Endothelial cell of umbilical vein (primary cell): ENCODE measurements around the gene ANAPC2. TPM values are rescaled to one million over a fixed set of nuclear protein-coding genes. Genes with fewer than 3 reads are reported as not detected.

Experiments used
- BruUV-seq: library from RNA; stranded (reverse); fragments of 400-500 nt; replicated peaks from 2 replicates; lab custom pipeline; 2021; lab: Mats Ljungman, UMichigan
- CTCF ChIA-PET: fragments of 300-600, 350-600 bp; sonication (Branson Sonifier 250); formaldehyde crosslinking; loops from one replicate; lab custom pipeline; 2021; ENCODE audit warnings: antibody characterized with exemption, inconsistent platforms; lab: Charles Lee
- POLR2A ChIA-PET: fragments of 300-600, 350-600 bp; sonication (Branson Sonifier 250); formaldehyde crosslinking; loops from one replicate; lab custom pipeline; 2021; ENCODE audit warnings: antibody characterized with exemption, inconsistent platforms; lab: Charles Lee
- DNase-seq: peaks from one replicate; pipeline ENCODE4 v3.0.0-alpha.2; 2011; ENCODE audit warnings: low read depth, low spot score
- FAIRE-seq: peaks from 2 replicates; lab custom pipeline; 2011; peaks lifted over from hg19 to GRCh38; lab: Jason Lieb, UNC
- H2AFZ ChIP-seq: 2 replicates; pipeline ENCODE4 v1.6.0; 2012; ENCODE audit warnings: low read depth, low read length, control low read depth, inconsistent platforms
- H3K27ac ChIP-seq: 2 replicates; pipeline ENCODE4 v1.5.1; 2011; ENCODE audit warnings: low read depth, mild to moderate bottlenecking, control low read depth, low read length, moderate library complexity; ENCODE audit not compliant: insufficient read depth
- H3K27me3 ChIP-seq, 2 experiments: 2 replicates each; pipeline versions ENCODE4 v1.6.0 to v1.6.1; 2011; ENCODE audit warnings: low read length in 2 of 2, mixed read lengths in 1 of 2; ENCODE audit not compliant: control insufficient read depth in 2 of 2, insufficient read depth in 2 of 2
- H3K36me3 ChIP-seq, 2 experiments: 2 replicates in 1 of 2; 3 replicates in 1 of 2; pipeline ENCODE4 v1.5.1; 2011; ENCODE audit warnings: low read length in 2 of 2, mild to moderate bottlenecking in 1 of 2, moderate library complexity in 1 of 2; ENCODE audit not compliant: control insufficient read depth in 2 of 2, insufficient read depth in 2 of 2; ENCODE audit errors: extremely low read depth in 1 of 2
- H3K4me1 ChIP-seq: 3 replicates; pipeline ENCODE4 v1.5.1; 2011; ENCODE audit warnings: mild to moderate bottlenecking, low read length; ENCODE audit not compliant: control insufficient read depth, insufficient read depth; ENCODE audit errors: extremely low read depth
- H3K4me2 ChIP-seq: 2 replicates; pipeline ENCODE4 v1.6.1; 2011; ENCODE audit warnings: low read length, control low read depth, mixed read lengths; ENCODE audit not compliant: insufficient read depth
- H3K4me3 ChIP-seq, 3 experiments: fragments of 200-600 bp in 1 of 3; sonication (generic), shearing (Covaris generic) in 1 of 3; replicated peaks in 1 of 3; 2 replicates each; pipeline ENCODE4 v1.5.1; 2011 to 2016; ENCODE audit warnings: control low read depth in 3 of 3, low read length in 3 of 3, mild to moderate bottlenecking in 2 of 3, inconsistent platforms in 1 of 3, low read depth in 1 of 3, moderate library complexity in 1 of 3; ENCODE audit not compliant: insufficient read depth in 1 of 3
- H3K79me2 ChIP-seq: 2 replicates; pipeline ENCODE4 v1.6.0; 2012; ENCODE audit warnings: low read length, inconsistent platforms; ENCODE audit not compliant: control insufficient read depth, insufficient read depth
- H3K9ac ChIP-seq: replicated peaks from 2 replicates; pipeline ENCODE3; 2011; ENCODE audit warnings: low read length, control low read depth; ENCODE audit not compliant: insufficient read depth; ENCODE audit errors: extremely low read depth
- H3K9me1 ChIP-seq: replicated peaks from 3 replicates; pipeline ENCODE4 v1.6.0; 2011; ENCODE audit warnings: mild to moderate bottlenecking, low read length; ENCODE audit not compliant: control insufficient read depth, insufficient read depth; ENCODE audit errors: extremely low read depth
- H3K9me3 ChIP-seq: replicated peaks from 2 replicates; pipeline ENCODE4 v1.5.1; 2012; ENCODE audit warnings: low read length, inconsistent platforms; ENCODE audit not compliant: control insufficient read depth, insufficient read depth
- H4K20me1 ChIP-seq: replicated peaks from 2 replicates; pipeline ENCODE3; 2011; ENCODE audit warnings: mild to moderate bottlenecking, low read length; ENCODE audit not compliant: control insufficient read depth, insufficient read depth; ENCODE audit errors: extremely low read depth
- CTCF ChIP-seq, 2 donors: IDR thresholded peaks; 1 replicate in 1 of 2; 2 replicates in 1 of 2; pipeline ENCODE4 v1.5.1; 2011; ENCODE audit warnings: low read length in 2 of 2, mild to moderate bottlenecking in 2 of 2, moderate library complexity in 2 of 2, control low read depth in 1 of 2, inconsistent platforms in 1 of 2, low read depth in 1 of 2; ENCODE audit not compliant: insufficient read depth in 1 of 2; ENCODE audit errors: extremely low read depth in 1 of 2
- EZH2 ChIP-seq: IDR thresholded peaks from 2 replicates; pipeline ENCODE4 v1.6.1; 2012; ENCODE audit warnings: borderline replicate concordance, low read depth, mild to moderate bottlenecking, moderate library complexity, low read length, inconsistent platforms; ENCODE audit not compliant: severe bottlenecking
- FOS ChIP-seq: IDR thresholded peaks from 2 replicates; pipeline ENCODE4 v1.6.1; 2011; ENCODE audit warnings: mild to moderate bottlenecking, low read length, moderate library complexity, borderline replicate concordance; ENCODE audit not compliant: insufficient read depth
- GATA2 ChIP-seq: IDR thresholded peaks from 2 replicates; pipeline ENCODE4 v1.7.0; 2011; ENCODE audit warnings: low read depth, mild to moderate bottlenecking, moderate library complexity, mixed read lengths, low read length; ENCODE audit not compliant: insufficient read length, insufficient read depth
- JUN ChIP-seq: IDR thresholded peaks from 2 replicates; pipeline ENCODE4 v1.6.1; 2011; ENCODE audit warnings: borderline replicate concordance, low read depth; ENCODE audit not compliant: insufficient read length, insufficient read depth
- MYC ChIP-seq: IDR thresholded peaks from one replicate; pipeline ENCODE4 v1.6.1; 2011; ENCODE audit warnings: mild to moderate bottlenecking, low read depth, low read length
- POLR2A ChIP-seq: IDR thresholded peaks from 2 replicates; pipeline ENCODE4 v1.6.1; 2012; ENCODE audit warnings: low read depth, mild to moderate bottlenecking, control low read depth, low read length
- POLR2AphosphoS5 ChIP-seq: IDR thresholded peaks from 2 replicates; pipeline ENCODE4 v1.6.1; 2012; ENCODE audit warnings: low read depth, mild to moderate bottlenecking, control low read depth, low read length, moderate library complexity; ENCODE audit not compliant: insufficient read depth
- dilution Hi-C: fragments of 300-500 bp; cut with MboI; formaldehyde crosslinking; loops from one replicate; pipeline ENCODE4 v1.15.0; 2019; ENCODE audit warnings: low sequenced_read_pairs; ENCODE audit not compliant: extremely low pct_ligation_motif_present
- intact Hi-C: fragments of 100-400 bp; cut with micrococcal nuclease; formaldehyde crosslinking; loops from one replicate; pipeline ENCODE4 v1.10.0; 2022
- polyA plus RNA-seq, 4 experiments: library from polyadenylated mRNA; depleted of rRNA in 3 of 4; stranded (reverse) in 3 of 4; unstranded in 1 of 4; fragments of >200 nt; gene quantifications; 2 replicates each; pipeline versions ENCODE4 v1.2.1 to v1.2.3, GENCODE V29; 2011 to 2012; ENCODE audit warnings: missing spikeins in 1 of 4
- total RNA-seq: library from RNA; stranded (reverse); gene quantifications from 2 replicates; pipeline ENCODE4 v1.2.3, GENCODE V29; 2021
- TF ChIP-seq, protein P1 (sequence below): IDR thresholded peaks from 2 replicates; pipeline ENCODE4 v1.6.1; 2011; ENCODE audit not compliant: insufficient read depth, insufficient read length

The ANAPC2 gene
- total and polyA plus RNA-seq, 2 donors (not counting 3 experiments of a cell fraction or from before 2014, with no cell fraction given): 44.8 to 69.2 TPM

DNA sequence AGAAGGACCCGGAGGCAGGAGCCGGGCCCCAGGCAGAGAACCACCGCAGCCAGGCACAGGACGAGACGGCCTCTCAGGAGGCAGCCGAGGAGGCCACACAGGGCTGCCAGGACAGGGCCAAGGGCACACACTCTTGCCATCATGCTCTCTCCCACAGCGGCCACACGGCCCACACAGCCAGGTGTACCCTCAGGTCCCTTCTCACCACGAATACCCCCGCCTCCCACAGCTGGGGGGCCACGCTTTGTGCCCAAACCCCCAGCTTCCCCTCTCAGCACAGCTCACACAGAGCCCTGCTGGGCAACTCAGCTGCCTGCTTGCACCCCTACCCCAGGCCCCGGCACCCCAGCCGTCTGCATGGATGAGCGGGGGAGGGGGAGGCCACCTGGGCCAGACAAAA is 5.4 kb upstream of the ANAPC2 start:
- no peak for FAIRE-seq
- H3K36me3 ChIP-seq: peaks cover 0 to 14% of the 10 kb centered on the region in 2 experiments
- H2AFZ ChIP-seq: no peak overlapping the region
- POLR2A ChIA-PET: no interaction called here
- H3K27me3 ChIP-seq: no peaks in the 10 kb centered on the region
- DNase-seq: no peak
- H3K9me1 ChIP-seq: no peaks in the 10 kb centered on the region
- H3K4me1 ChIP-seq: peaks cover 9% of the 10 kb centered on the region
- intact Hi-C loops: no loop called here
- no peak overlapping the region for H3K27ac ChIP-seq
- TF ChIP-seq POLR2A (no peak), POLR2AphosphoS5 (no peak), GATA2 (no peak), MYC (no peak), CTCF (IDR thresholded peaks at IDR 0.05; ENCODE audit: extremely low read depth in 1 of 2, insufficient read depth in 1 of 2, low read depth in 1 of 2, low read length in 2 of 2) (no peak), FOS (no peak), EZH2 (no peak), JUN (no peak)
- TF ChIP-seq, protein P1, sequence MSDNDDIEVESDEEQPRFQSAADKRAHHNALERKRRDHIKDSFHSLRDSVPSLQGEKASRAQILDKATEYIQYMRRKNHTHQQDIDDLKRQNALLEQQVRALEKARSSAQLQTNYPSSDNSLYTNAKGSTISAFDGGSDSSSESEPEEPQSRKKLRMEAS: no peak
- H3K79me2 ChIP-seq: peaks cover 12% of the 10 kb centered on the region
- BruUV-seq: no TSS peak
- H3K4me2 ChIP-seq: no peak overlapping the region
- no peak overlapping the region for H3K4me3 ChIP-seq
- dilution Hi-C loops: no loop called here
- no peaks in the 10 kb centered on the region for H3K9me3 ChIP-seq
- CTCF ChIA-PET: interaction anchor here (2.0 kb wide), 1 partner anchor 43 kb away, joined by 6 read pairs; no protein-coding TSS in a partner anchor
- no peaks in the 10 kb centered on the region for H4K20me1 ChIP-seq
- H3K9ac ChIP-seq: no peak overlapping the region
